Neutrophil (primary cell): Measurements from ENCODE around the gene COA1.

Experiments
- H3K27ac ChIP-seq: fragments of 200-600 bp; sonication (generic); 2 replicates; pipeline ENCODE4 v1.5.1; 2016; ENCODE audit warnings: mild to moderate bottlenecking, moderate library complexity
- H3K27me3 ChIP-seq: fragments of 200-600 bp; sonication (generic); 2 replicates; pipeline ENCODE4 v1.6.0; 2016; ENCODE audit warnings: mild to moderate bottlenecking
- H3K36me3 ChIP-seq: fragments of 200-600 bp; sonication (generic); 2 replicates; pipeline ENCODE4 v1.5.1; 2017
- H3K4me1 ChIP-seq, 2 experiments: fragments of 200-600 bp in 1 of 2; sonication (generic) in 1 of 2; 1 replicate in 1 of 2; 2 replicates in 1 of 2; pipeline versions ENCODE4 v1.5.1 to v1.6.1; 2013 to 2016; ENCODE audit warnings: low read depth in 1 of 2, low read length in 1 of 2, mild to moderate bottlenecking in 1 of 2, moderate library complexity in 1 of 2; ENCODE audit not compliant: control insufficient read depth in 1 of 2, insufficient read depth in 1 of 2
- H3K4me3 ChIP-seq, 2 experiments: fragments of 200-600 bp in 1 of 2; sonication (generic) in 1 of 2; 1 replicate in 1 of 2; 2 replicates in 1 of 2; pipeline ENCODE4 v1.5.1; 2013 to 2016; ENCODE audit warnings: low read depth in 1 of 2, low read length in 1 of 2, mild to moderate bottlenecking in 1 of 2, moderate library complexity in 1 of 2
- H3K9me3 ChIP-seq: fragments of 200-600 bp; sonication (generic); 2 replicates; pipeline ENCODE4 v1.5.1; 2016
- TF ChIP-seq, protein P1 (sequence below): fragments of 200-600 bp; sonication (generic); IDR thresholded peaks from 2 replicates; pipeline ENCODE4 v1.5.1; 2016; ENCODE audit warnings: antibody characterized with exemption

Gene COA1

DNA sequence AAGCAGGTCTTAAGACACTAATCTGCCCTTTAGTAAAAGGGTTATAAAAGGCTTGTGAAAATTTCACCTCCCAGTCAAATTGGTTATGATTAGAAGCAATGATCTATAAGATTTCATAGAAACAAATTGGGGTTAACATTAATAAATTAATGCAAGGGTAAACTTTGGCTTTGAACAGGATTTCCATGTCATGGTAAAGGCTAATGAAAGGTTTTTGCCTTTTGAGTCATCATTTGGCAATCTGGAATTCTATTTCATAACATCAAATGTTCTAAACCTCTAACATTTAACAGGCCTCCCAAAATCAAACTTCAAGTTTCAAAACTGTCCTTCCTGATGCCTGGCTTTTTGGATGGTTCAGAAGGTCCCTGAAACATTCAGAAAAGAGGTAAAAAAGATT is 62.4 kb downstream of the COA1 start:
- Histone ChIP-seq H3K9me3 (no peaks in the 10 kb centered on the region), H3K27me3 (no peaks in the 10 kb centered on the region), H3K27ac (no peak overlapping the region), H3K4me3 (no peak overlapping the region), H3K4me1 (peaks cover 7 to 9% of the 10 kb centered on the region in 2 experiments), H3K36me3 (no peaks in the 10 kb centered on the region)
- TF ChIP-seq, protein P1, sequence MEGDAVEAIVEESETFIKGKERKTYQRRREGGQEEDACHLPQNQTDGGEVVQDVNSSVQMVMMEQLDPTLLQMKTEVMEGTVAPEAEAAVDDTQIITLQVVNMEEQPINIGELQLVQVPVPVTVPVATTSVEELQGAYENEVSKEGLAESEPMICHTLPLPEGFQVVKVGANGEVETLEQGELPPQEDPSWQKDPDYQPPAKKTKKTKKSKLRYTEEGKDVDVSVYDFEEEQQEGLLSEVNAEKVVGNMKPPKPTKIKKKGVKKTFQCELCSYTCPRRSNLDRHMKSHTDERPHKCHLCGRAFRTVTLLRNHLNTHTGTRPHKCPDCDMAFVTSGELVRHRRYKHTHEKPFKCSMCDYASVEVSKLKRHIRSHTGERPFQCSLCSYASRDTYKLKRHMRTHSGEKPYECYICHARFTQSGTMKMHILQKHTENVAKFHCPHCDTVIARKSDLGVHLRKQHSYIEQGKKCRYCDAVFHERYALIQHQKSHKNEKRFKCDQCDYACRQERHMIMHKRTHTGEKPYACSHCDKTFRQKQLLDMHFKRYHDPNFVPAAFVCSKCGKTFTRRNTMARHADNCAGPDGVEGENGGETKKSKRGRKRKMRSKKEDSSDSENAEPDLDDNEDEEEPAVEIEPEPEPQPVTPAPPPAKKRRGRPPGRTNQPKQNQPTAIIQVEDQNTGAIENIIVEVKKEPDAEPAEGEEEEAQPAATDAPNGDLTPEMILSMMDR = no peak

DNA sequence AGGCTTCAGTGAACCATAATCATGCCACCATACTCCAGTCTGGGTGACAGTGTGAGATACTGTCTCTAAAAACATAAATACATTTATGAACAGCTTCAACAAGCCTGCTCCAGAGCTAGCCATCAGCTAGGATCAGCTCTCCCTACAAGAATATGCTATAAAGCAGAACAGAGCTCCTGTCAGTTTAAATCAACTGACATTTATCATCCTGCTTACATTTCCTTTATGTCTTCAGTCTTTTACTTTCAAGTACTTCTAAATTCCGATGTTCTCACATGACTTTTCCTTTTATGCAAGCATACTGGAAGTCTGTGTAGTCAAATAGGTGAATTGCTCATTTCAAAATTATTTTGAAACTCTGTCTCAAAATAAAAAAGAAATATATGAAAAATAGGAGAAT is 64.6 kb downstream of the COA1 start:
- TF ChIP-seq, protein P1 = no peak
- Histone ChIP-seq H3K27ac (peak overlapping the region; percentile 54), H3K9me3 (no peaks in the 10 kb centered on the region), H3K4me3 (no peak overlapping the region), H3K27me3 (no peaks in the 10 kb centered on the region), H3K4me1 (peaks cover 7 to 9% of the 10 kb centered on the region in 2 experiments), H3K36me3 (no peaks in the 10 kb centered on the region)

DNA sequence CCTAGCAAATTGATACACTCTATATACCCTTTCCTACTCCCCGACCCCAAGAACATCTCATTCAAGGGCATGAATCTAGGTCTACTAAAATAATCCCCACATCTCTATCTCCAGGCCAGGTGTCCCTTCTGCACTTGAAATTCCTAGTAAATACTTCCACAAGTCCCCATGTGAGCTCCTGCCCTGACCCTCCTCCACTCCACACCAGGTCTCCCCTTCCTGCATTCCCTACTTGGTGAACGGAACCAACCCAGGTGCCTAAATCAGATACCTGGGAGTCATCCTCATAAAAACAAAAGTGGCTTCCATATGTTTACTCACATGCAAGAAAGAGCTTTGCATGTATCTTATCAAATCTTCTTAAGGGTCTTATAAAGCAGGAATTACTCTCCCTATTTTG is 69.2 kb downstream of the COA1 start:
- H3K27me3 ChIP-seq = no peaks in the 10 kb centered on the region
- no peaks in the 10 kb centered on the region for H3K36me3 ChIP-seq
- TF ChIP-seq, protein P1 = no peak
- H3K9me3 ChIP-seq = no peaks in the 10 kb centered on the region
- H3K4me1 ChIP-seq = peaks cover 16 to 23% of the 10 kb centered on the region in 2 experiments
- no peak overlapping the region for H3K4me3 ChIP-seq
- H3K27ac ChIP-seq = no peak overlapping the region

DNA sequence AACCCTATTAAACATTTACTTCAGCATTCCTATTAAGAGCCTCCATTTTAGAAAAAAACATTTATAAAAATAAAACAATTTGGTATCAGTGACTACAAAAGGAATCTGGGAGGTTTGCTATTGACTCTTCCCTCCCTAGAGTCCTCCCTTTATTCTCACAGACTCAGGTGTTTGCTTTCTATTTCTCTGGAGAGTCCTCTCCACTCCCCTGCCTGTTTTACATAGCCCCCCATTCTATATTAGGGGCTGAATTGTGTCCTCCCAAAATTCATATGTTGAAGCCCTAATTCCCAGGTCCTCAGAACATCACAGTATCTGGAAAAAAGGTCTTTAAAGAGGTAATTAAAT is 69.8 kb downstream of the COA1 start:
- Histone ChIP-seq H3K27ac (peak overlapping the region; percentile 68), H3K9me3 (no peaks in the 10 kb centered on the region), H3K36me3 (no peaks in the 10 kb centered on the region), H3K27me3 (no peaks in the 10 kb centered on the region), H3K4me3 (no peak overlapping the region), H3K4me1 (peaks cover 14 to 24% of the 10 kb centered on the region in 2 experiments)
- TF ChIP-seq, protein P1 = no peak

DNA sequence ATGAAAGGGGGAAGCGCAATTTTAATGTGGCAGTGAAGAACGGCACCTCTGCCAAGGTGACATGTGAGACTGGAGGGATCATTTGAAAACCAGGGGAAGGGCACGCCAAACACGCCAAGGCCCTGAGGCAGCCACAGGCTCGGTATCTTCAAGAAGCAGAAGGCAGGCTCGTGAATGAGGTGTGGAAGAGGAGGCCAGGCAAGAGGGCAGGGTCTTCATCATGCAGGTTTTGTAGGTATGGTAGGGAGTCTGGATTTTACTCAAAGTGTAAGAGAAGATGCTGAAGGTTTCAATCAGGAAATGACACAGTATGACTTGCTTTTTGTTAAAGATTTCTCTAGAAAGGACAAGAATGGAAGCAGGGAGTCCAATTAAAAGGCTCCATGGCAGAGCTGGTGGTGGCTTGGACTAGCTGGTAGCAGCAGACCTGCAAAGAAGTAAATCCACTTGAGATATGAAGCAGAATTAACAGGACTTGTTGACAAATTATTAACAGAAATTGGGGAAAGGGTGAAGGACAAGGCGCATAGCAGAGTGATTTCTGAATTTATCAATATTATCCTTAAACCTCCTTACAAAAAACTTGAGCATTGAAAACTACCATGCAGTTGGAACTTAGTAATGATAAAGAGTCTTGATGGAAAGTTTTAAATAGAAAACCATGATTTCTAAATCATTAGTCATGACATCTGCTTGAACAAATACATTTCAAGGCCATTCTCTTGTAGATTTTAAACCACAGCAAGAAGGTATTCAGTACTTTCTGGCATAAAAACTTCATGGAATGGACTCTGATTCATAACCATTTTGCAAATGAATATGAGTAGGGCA is 70.4 kb downstream of the COA1 start:
- Histone ChIP-seq H3K9me3 (no peaks in the 10 kb centered on the region), H3K4me1 (peaks cover 17 to 24% of the 10 kb centered on the region in 2 experiments), H3K36me3 (no peaks in the 10 kb centered on the region), H3K27ac (peak overlapping the region; percentile 68), H3K27me3 (no peaks in the 10 kb centered on the region), H3K4me3 (no peak overlapping the region)
- TF ChIP-seq, protein P1 = no peak
